CD8-positive, alpha-beta memory T cell (primary cell): Measurements from ENCODE around the gene DLG5. TPM values are rescaled to one million over a fixed set of nuclear protein-coding genes. Genes with fewer than 3 reads are reported as not detected.

Experiments used
- CTCF ChIA-PET: fragments of 350-600 bp; sonication (Branson Sonifier 250); formaldehyde crosslinking; loops from one replicate; lab custom pipeline; 2021; ENCODE audit warnings: antibody characterized with exemption; lab: Charles Lee
- POLR2A ChIA-PET: fragments of 350-600 bp; sonication (Branson Sonifier 250); formaldehyde crosslinking; loops from one replicate; lab custom pipeline; 2021; ENCODE audit warnings: antibody characterized with exemption; lab: Charles Lee
- DNase-seq, 5 donors: peaks; one replicate each; pipeline versions ENCODE4 v3.0.0 to v3.0.0-alpha.2; 2020 to 2022; ENCODE audit warnings: mixed read lengths in 1 of 5
- H3K27ac ChIP-seq: one replicate; pipeline ENCODE4 v1.7.0; 2013; ENCODE audit warnings: low read depth, mild to moderate bottlenecking, low read length, moderate library complexity
- H3K27me3 ChIP-seq: 2 replicates; pipeline ENCODE4 v1.7.0; 2013; ENCODE audit warnings: low read length, mild to moderate bottlenecking; ENCODE audit not compliant: insufficient read depth, poor library complexity, severe bottlenecking
- H3K36me3 ChIP-seq: 2 replicates; pipeline ENCODE4 v1.7.0; 2013; ENCODE audit warnings: mild to moderate bottlenecking, low read length, moderate library complexity; ENCODE audit not compliant: insufficient read depth
- H3K4me1 ChIP-seq: 2 replicates; pipeline ENCODE4 v1.7.0; 2013; ENCODE audit warnings: mild to moderate bottlenecking, low read length, moderate library complexity; ENCODE audit not compliant: insufficient read depth
- H3K4me3 ChIP-seq: 2 replicates; pipeline ENCODE4 v1.7.0; 2013; ENCODE audit warnings: mild to moderate bottlenecking, low read length
- H3K9me3 ChIP-seq: 2 replicates; pipeline ENCODE4 v1.7.0; 2013; ENCODE audit warnings: mild to moderate bottlenecking, low read length
- H3K27ac Mint-ChIP-seq, 8 donors: one replicate each; pipeline ENCODE4 v1.8.0; 2020 to 2021; ENCODE audit warnings: mixed read lengths in 8 of 8, mild to moderate bottlenecking in 6 of 8, inconsistent platforms in 3 of 8, moderate library complexity in 3 of 8
- H3K27me3 Mint-ChIP-seq, 2 donors: one replicate each; pipeline ENCODE4 v1.8.0; 2020 to 2021; ENCODE audit warnings: mixed read lengths in 2 of 2, mild to moderate bottlenecking in 1 of 2, moderate library complexity in 1 of 2
- H3K36me3 Mint-ChIP-seq, 3 donors: one replicate each; pipeline ENCODE4 v1.8.0; 2020 to 2021; ENCODE audit warnings: mixed read lengths in 3 of 3, inconsistent platforms in 1 of 3, mild to moderate bottlenecking in 1 of 3
- H3K4me1 Mint-ChIP-seq, 3 donors: one replicate each; pipeline ENCODE4 v1.8.0; 2020 to 2021; ENCODE audit warnings: mixed read lengths in 3 of 3, inconsistent platforms in 1 of 3, mild to moderate bottlenecking in 1 of 3
- H3K4me3 Mint-ChIP-seq, 7 donors: one replicate each; pipeline ENCODE4 v1.8.0; 2020 to 2021; ENCODE audit warnings: mixed read lengths in 7 of 7, mild to moderate bottlenecking in 6 of 7, moderate library complexity in 4 of 7, inconsistent platforms in 2 of 7
- H3K9me3 Mint-ChIP-seq, 5 donors: one replicate each; pipeline ENCODE4 v1.8.0; 2020 to 2022; ENCODE audit warnings: mixed read lengths in 5 of 5, mild to moderate bottlenecking in 3 of 5, moderate library complexity in 2 of 5, inconsistent platforms in 1 of 5
- polyA plus RNA-seq: library from polyadenylated mRNA; unstranded; fragments of 300-500 nt; fragmentation: Illumina TruSeq; gene quantifications from one replicate; pipeline ENCODE4 v1.2.3, GENCODE V29; 2021
- total RNA-seq, 2 experiments: library from RNA; stranded (reverse); gene quantifications; one replicate each; pipeline ENCODE4 v1.2.3, GENCODE V29; 2021

The DLG5 gene
- total and polyA plus RNA-seq, 3 experiments from 2014 or later, result 1.1 to 2.1 (median 1.7) TPM

DNA sequence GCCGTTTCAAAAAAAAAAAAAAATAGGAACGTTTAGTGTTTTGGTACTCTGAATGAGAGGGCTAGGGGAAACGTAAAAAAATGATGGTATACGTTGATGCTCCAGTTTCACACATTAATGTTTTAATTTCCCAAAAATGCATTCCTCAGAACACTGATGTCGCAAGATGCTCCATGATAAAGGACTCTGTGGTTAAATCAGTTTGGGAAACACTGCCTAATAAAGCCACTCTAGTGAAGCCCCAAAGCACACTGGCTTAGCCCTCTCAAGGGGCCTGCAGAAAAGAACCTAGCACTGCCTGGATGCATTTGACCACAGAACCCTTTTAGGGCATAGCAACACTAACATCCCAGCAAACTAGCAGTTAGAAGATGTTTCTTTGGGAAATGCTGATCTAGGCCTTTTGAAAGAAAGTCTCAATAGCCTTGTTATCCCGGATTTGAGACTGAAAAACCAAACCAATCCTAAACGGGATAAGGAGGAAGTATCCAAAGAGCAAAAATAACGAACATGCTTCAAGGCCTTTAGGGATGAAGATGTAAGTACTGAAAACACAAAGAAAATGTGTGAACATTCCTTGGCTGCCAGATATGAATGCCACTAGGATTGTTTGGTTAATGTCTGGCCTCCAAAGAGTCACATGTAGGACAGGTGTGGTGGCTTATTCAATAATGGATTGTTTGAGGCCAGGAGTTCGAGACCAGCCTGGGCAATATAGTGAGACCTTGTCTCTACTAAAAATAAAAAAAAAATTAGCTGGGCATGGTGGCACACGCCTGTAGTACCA, 11.0 kb downstream of the DLG5 start:
- no peak overlapping the region for H3K27ac ChIP-seq
- DNase-seq, result no peak
- no peaks in the 10 kb centered on the region for H3K9me3 Mint-ChIP-seq
- H3K27ac Mint-ChIP-seq, result no peak overlapping the region
- H3K4me3 ChIP-seq, result no peak overlapping the region
- no peaks in the 10 kb centered on the region for H3K4me1 ChIP-seq
- CTCF ChIA-PET, result no interaction called here
- peaks cover 0 to 1% (median 0%) of the 10 kb centered on the region in 3 donors for H3K36me3 Mint-ChIP-seq
- H3K9me3 ChIP-seq, result no peaks in the 10 kb centered on the region
- POLR2A ChIA-PET, result no interaction called here
- H3K27me3 ChIP-seq, result no peaks in the 10 kb centered on the region
- H3K4me1 Mint-ChIP-seq, result no peaks in the 10 kb centered on the region
- no peak overlapping the region for H3K4me3 Mint-ChIP-seq
- no peaks in the 10 kb centered on the region for H3K36me3 ChIP-seq
- peaks cover 6 to 8% of the 10 kb centered on the region in 2 donors for H3K27me3 Mint-ChIP-seq

DNA sequence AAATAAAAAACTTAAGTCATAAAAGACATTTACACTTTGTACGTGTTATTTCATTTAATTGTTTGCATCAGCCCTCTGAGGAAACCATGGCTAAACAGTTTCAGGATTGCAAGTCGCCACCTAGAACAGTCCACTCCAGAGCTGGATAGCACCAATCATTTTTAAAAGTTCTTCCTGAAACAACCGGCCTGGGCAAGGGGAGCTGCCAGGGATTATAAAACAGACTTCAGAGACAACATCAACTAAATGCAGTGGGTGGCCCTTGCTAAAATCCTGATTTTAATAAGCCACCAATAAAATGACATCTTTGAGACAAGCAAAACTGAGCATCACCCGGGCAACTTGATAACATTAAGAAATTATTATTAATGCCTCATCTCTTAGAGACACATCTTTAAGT, 13.5 kb downstream of the DLG5 start:
- Mint-ChIP-seq H3K36me3 (no peaks in the 10 kb centered on the region), H3K27me3 (peaks cover 8 to 20% of the 10 kb centered on the region in 2 donors), H3K9me3 (no peaks in the 10 kb centered on the region), H3K27ac (peak overlapping the region in 2 of 8 donors; percentile 9 to 47), H3K4me3 (peak overlapping the region in 1 of 7 donors; percentile 63), H3K4me1 (no peaks in the 10 kb centered on the region)
- Histone ChIP-seq H3K27me3 (no peaks in the 10 kb centered on the region), H3K9me3 (no peaks in the 10 kb centered on the region), H3K36me3 (no peaks in the 10 kb centered on the region), H3K4me3 (no peak overlapping the region), H3K27ac (no peak overlapping the region), H3K4me1 (no peaks in the 10 kb centered on the region)
- CTCF ChIA-PET, result no interaction called here
- POLR2A ChIA-PET, result no interaction called here
- no peak for DNase-seq

DNA sequence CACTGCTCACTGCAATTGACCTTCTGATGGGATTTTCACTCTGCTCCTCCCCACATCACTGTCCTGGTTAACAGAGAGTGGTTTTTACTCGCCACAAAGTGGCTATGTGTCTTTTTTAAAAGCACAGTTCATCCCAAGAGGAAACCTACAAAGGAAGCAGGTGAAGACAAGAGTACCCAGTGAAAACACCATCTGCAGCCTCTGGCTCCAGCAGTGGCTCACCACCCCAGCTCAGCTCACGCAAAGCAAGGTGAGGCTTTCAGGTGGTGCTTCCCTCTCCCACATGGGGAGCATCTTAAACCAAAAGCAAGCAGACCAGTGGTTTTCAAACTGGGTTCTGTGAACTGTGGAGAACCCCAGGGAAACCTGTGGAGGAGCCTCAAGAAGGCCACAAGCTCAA, 14.0 kb downstream of the DLG5 start:
- Histone ChIP-seq H3K27me3 (no peaks in the 10 kb centered on the region), H3K9me3 (no peaks in the 10 kb centered on the region), H3K36me3 (no peaks in the 10 kb centered on the region), H3K27ac (peak overlapping the region; percentile 1), H3K4me3 (no peak overlapping the region), H3K4me1 (no peaks in the 10 kb centered on the region)
- H3K36me3 Mint-ChIP-seq, result no peaks in the 10 kb centered on the region
- peak overlapping the region in 1 of 8 donors; percentile 29 for H3K27ac Mint-ChIP-seq
- H3K27me3 Mint-ChIP-seq, result peaks cover 8 to 24% of the 10 kb centered on the region in 2 donors
- H3K4me3 Mint-ChIP-seq, result no peak overlapping the region
- ChIA-PET POLR2A (no interaction called here), CTCF (no interaction called here)
- no peaks in the 10 kb centered on the region for H3K9me3 Mint-ChIP-seq
- DNase-seq, result no peak
- H3K4me1 Mint-ChIP-seq, result no peaks in the 10 kb centered on the region

DNA sequence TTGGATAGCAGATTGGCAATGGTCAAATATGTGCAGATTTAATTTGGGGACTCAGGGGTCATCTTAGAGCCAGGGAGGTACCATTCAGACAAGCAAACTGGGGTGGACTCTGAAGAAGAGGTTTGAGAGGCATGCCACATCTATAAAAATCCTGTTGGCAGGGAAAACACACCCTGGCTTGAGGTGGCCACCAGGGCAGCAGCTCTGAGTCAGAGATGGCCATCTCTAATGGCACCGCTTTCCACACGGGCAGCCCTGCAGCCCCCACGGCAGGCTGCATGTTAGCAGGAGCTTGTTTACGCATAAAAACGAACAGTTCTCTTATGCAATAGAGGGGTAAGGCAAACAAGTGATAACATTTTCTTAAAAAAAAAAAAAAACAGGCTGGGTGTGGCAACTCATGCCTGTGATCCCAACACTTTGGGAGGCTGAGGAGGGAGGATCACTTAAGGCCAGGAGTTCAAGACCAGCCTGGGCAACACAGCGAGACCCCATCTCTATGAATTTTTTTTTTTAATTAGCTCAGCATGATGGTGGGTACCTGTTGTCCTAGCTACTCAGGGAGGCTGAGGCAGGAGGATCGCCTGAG, 14.9 kb downstream of the DLG5 start:
- no peaks in the 10 kb centered on the region for H3K4me1 Mint-ChIP-seq
- Histone ChIP-seq H3K4me3 (no peak overlapping the region), H3K4me1 (no peaks in the 10 kb centered on the region), H3K27ac (peak overlapping the region; percentile 84), H3K9me3 (no peaks in the 10 kb centered on the region), H3K27me3 (no peaks in the 10 kb centered on the region), H3K36me3 (no peaks in the 10 kb centered on the region)
- H3K36me3 Mint-ChIP-seq, result no peaks in the 10 kb centered on the region
- H3K27ac Mint-ChIP-seq, result peak overlapping the region in 2 of 8 donors; percentile 6 to 7
- DNase-seq, result no peak
- CTCF ChIA-PET, result no interaction called here
- H3K4me3 Mint-ChIP-seq, result no peak overlapping the region
- POLR2A ChIA-PET, result no interaction called here
- H3K9me3 Mint-ChIP-seq, result no peaks in the 10 kb centered on the region
- peaks cover 1 to 24% of the 10 kb centered on the region in 2 donors for H3K27me3 Mint-ChIP-seq

DNA sequence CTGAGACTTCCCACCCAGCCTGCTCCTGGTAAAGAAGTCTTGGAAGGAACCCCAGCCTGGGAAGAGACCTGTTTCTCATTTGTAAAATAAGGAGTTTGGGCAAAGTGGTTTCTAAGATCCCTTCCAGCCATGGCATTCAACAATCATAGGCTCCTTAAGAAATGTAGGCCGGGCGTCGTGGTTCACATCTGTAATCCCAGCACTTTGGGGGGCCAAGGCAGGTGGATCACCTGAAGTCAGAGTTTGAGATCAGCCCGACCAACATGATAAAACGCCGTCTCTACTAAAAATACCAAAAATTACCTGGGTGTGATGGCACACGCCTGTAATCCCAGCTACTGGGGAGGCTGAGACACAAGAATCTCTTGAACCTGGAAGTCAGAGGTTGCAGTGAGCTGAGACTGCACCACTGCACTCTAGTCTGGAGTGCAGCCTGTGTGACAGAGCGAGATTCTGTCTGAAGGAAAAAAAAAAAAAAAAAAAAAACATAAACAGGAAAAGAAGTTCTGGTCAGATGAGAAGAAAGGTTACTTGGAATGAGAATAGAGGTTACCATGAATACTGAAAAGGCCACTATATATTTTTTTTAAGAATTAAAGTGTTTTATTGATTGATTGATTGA, 15.9 kb downstream of the DLG5 start:
- ChIA-PET POLR2A (no interaction called here), CTCF (no interaction called here)
- H3K4me3 ChIP-seq, result no peak overlapping the region
- no peaks in the 10 kb centered on the region for H3K9me3 Mint-ChIP-seq
- no peaks in the 10 kb centered on the region for H3K4me1 ChIP-seq
- H3K36me3 Mint-ChIP-seq, result no peaks in the 10 kb centered on the region
- no peak overlapping the region for H3K4me3 Mint-ChIP-seq
- peak overlapping the region; percentile 84 for H3K27ac ChIP-seq
- H3K36me3 ChIP-seq, result no peaks in the 10 kb centered on the region
- DNase-seq, result no peak
- H3K27me3 Mint-ChIP-seq, result peaks cover 1 to 24% of the 10 kb centered on the region in 2 donors
- H3K27ac Mint-ChIP-seq, result peak overlapping the region in 1 of 8 donors; percentile 34
- H3K4me1 Mint-ChIP-seq, result no peaks in the 10 kb centered on the region
- H3K27me3 ChIP-seq, result no peaks in the 10 kb centered on the region
- H3K9me3 ChIP-seq, result no peaks in the 10 kb centered on the region

DNA sequence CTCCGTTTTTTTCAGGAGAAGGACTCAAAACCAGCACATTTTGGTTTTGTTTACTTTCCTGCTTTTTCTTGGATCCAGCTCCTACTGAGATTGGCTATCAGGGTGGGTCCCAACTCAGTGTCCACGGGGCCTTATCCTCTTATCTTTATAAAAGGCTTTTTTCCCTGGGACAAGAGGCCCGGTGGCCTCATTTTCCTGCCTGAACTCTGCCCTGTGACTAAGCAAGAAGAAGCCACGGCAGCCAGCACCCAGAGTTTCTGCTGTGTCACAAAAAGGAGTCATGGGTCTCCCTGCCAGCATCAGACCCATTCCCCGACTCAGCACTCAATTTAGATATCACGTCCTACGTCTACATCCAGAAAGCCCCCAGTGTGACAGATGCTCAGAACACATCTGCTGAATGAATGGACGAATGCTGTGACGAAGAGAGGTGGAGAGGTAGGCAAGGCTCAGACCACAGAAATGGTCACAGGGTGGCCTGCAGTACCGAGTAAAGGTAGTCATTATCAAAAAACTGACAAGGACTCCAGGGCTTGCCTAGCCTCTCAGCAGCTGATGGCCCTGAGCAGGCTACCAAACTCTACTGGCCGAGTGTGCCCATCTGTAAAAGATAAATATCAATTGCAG, 16.7 kb downstream of the DLG5 start:
- no peak for DNase-seq
- Histone ChIP-seq H3K27ac (peak overlapping the region; percentile 84), H3K9me3 (no peaks in the 10 kb centered on the region), H3K36me3 (no peaks in the 10 kb centered on the region), H3K4me3 (no peak overlapping the region), H3K27me3 (no peaks in the 10 kb centered on the region), H3K4me1 (no peaks in the 10 kb centered on the region)
- Mint-ChIP-seq H3K27me3 (peaks cover 1 to 24% of the 10 kb centered on the region in 2 donors), H3K36me3 (no peaks in the 10 kb centered on the region), H3K27ac (peak overlapping the region in 1 of 8 donors; percentile 50), H3K4me3 (no peak overlapping the region), H3K9me3 (no peaks in the 10 kb centered on the region), H3K4me1 (no peaks in the 10 kb centered on the region)
- ChIA-PET POLR2A (no interaction called here), CTCF (no interaction called here)

DNA sequence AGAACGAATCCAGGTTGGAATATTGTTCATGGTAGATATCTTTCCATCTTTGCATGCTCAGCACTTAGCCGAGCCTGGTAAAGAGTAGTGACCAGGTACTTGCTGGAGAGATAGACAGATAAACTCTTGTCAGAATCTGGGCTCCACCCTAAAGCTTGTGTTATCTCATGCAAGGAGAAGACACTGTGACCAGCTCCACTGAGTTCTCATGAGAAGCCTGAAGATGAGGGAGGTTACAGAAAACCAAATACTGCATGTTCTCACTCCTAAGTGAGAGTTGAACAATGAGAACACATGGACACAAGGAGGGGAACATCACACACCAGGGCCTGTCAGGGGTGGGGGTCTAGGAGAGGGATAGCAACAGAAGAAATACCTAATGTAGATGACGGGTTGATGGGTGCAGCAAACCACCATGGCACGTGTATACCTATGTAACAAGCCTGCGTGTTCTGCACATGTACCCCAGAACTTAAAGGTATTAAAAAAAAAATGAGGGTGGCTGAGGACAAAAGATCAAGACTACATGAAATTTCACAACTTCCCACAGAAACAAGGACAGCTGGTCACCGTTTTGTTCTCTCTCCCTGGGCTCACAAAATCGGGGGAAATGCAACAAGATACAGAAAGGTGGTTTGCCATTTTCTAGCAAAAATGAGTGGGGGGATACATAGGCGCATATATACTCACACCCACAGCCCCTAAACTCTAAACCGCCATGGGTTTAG, 17.4 kb downstream of the DLG5 start:
- H3K36me3 ChIP-seq, result no peaks in the 10 kb centered on the region
- POLR2A ChIA-PET, result no interaction called here
- peak overlapping the region in 1 of 7 donors; percentile 20 for H3K4me3 Mint-ChIP-seq
- peaks cover 1 to 24% of the 10 kb centered on the region in 2 donors for H3K27me3 Mint-ChIP-seq
- no peaks in the 10 kb centered on the region for H3K9me3 Mint-ChIP-seq
- H3K4me1 ChIP-seq, result no peaks in the 10 kb centered on the region
- peak overlapping the region in 1 of 8 donors; percentile 55 for H3K27ac Mint-ChIP-seq
- no peaks in the 10 kb centered on the region for H3K27me3 ChIP-seq
- CTCF ChIA-PET, result no interaction called here
- H3K4me3 ChIP-seq, result no peak overlapping the region
- H3K4me1 Mint-ChIP-seq, result no peaks in the 10 kb centered on the region
- no peaks in the 10 kb centered on the region for H3K36me3 Mint-ChIP-seq
- peak overlapping the region; percentile 84 for H3K27ac ChIP-seq
- DNase-seq, result no peak
- no peaks in the 10 kb centered on the region for H3K9me3 ChIP-seq
